GM12801 (cell line): ENCODE measurements around the gene COX6B1.

ENCODE experiments used
- TF ChIP-seq, protein P1 (sequence below): IDR thresholded peaks from one replicate; pipeline ENCODE4 v1.5.1; 2011; ENCODE audit warnings: control low read depth; ENCODE audit not compliant: insufficient read length; ENCODE audit errors: extremely low read depth

COX6B1 gene

DNA sequence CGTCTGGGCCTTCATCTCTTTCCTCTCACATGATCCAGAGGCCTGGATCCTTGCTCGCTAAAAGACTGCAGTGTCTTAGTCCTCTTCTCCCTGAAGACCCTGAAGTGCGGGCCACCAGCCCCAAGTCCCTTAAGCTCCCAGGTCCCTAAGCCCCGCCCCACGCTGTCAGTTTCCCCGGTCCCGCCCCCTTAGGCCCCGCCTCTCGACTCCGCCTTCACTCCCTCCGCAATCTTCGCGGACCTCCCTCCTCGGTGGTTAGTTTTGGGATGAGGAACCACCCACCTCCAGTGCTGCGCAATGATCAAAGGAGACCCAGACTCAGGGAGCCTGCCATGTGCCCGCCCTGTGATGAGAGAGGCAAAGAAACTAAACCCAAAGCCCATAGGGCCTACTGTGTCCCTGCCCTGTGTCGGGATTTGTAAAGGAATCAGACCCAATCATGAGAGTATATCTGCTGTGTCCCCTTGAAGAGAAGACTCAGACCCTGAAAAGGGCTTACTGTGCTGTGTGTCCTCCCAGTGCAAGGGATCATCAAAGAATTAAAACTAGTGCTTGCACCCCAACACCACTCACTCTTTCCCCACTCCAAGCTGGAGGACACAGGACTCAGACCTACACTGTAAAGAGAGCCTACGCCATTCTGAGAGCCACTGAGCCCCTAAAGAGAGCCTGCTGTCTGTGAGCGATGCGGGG is 3.0 kb upstream of the COX6B1 start:
- TF ChIP-seq, protein P1, sequence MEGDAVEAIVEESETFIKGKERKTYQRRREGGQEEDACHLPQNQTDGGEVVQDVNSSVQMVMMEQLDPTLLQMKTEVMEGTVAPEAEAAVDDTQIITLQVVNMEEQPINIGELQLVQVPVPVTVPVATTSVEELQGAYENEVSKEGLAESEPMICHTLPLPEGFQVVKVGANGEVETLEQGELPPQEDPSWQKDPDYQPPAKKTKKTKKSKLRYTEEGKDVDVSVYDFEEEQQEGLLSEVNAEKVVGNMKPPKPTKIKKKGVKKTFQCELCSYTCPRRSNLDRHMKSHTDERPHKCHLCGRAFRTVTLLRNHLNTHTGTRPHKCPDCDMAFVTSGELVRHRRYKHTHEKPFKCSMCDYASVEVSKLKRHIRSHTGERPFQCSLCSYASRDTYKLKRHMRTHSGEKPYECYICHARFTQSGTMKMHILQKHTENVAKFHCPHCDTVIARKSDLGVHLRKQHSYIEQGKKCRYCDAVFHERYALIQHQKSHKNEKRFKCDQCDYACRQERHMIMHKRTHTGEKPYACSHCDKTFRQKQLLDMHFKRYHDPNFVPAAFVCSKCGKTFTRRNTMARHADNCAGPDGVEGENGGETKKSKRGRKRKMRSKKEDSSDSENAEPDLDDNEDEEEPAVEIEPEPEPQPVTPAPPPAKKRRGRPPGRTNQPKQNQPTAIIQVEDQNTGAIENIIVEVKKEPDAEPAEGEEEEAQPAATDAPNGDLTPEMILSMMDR: no peak

DNA sequence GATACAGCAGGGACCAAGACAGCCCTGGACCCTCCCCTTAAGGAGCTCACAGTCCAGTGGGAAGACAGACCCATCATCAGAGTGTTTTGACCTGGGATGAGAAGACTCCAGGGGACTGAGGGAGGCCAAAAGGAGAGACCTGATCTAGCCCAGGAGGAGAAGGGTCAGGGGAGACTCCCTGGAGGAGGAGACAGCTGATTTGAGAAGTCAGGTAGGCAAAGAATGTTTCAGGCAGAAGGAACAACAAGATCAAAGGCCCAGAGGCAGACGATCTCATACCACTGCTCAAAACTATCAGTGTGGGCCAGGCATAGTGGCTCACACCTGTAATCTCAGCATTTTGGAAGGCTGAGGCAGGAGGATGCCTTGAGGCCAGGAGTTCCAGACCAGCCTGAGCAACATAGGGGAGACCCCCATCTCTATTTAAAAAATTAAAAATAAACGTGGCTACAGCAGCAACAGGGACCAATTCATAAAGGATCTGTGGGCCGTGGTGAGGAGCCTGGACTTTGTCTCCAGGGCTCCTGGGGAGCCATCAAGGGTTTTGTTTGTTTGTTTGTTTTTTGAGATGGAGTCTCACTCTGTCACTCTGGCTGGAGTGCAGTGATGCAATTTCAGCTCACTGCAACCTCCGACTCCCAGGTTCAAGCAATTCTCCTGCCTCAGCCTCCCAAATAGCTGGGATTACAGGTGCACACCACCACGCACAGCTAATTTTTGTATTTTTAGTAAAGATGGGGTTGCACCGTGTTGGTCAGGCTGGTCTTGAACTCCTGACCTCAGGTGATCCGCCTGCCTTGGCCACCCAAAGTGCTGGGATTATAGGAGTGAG is 2.2 kb upstream of the COX6B1 start:
- TF ChIP-seq, protein P1: no peak

DNA sequence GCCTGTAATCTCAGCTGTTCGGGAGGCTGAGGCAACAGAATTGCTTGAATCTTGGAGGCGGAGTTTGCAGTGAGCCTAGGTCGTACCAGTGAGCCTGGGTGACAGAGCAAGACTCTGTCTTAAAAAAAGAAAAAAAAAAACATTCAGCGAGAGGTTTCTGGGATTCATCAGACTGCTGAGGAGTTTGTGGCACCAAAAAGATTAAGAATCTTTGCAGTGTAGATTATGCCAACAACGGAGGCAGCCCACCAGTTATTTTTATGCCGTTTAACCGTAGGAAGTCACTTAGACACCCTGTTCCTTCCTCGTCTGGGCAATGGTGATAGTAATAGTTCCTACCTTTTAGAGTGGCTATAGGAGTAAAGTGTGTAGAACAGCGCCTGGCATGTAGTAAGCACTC is 2.5 kb downstream of the COX6B1 start:
- TF ChIP-seq, protein P1: no peak

DNA sequence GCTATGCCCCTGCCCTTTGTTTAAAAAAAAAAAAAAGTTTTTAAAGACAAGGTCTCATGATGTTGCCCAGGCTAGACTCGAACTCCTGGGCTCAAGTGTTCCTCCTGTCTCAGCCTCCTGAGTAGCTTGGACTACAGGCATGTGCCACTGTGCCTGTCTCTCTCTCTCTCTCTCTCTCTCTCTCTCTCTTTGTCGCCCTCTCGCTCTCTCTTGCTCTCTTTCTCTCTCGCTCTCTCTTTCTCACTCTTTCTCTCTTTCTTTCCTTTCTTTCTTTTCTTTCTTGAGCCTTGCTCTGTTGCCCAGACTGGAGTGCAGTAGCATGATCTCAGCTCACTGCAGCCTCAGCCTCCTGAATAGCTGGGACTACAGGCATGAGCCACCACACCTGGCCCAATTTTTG is 7.5 kb downstream of the COX6B1 start:
- TF ChIP-seq, protein P1: no peak

DNA sequence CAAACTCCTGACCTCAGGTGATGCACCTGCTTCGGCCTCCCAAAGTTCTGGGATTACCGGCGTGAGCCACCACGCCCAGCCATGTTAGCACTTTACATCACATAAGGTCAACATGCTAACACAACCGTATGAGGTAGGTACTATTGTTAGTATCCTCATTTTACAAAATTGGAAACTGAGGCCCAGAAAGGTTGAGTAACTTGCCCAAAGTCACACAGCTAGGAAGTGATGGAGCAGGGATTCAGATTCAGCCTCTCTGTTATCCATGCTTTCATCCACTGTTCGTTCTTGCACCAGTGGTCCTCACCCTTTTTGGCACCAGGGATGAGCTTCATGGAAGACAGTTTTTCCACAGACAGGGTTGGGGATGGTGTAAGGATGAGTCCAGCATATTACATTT is 8.6 kb downstream of the COX6B1 start:
- TF ChIP-seq, protein P1: no peak

DNA sequence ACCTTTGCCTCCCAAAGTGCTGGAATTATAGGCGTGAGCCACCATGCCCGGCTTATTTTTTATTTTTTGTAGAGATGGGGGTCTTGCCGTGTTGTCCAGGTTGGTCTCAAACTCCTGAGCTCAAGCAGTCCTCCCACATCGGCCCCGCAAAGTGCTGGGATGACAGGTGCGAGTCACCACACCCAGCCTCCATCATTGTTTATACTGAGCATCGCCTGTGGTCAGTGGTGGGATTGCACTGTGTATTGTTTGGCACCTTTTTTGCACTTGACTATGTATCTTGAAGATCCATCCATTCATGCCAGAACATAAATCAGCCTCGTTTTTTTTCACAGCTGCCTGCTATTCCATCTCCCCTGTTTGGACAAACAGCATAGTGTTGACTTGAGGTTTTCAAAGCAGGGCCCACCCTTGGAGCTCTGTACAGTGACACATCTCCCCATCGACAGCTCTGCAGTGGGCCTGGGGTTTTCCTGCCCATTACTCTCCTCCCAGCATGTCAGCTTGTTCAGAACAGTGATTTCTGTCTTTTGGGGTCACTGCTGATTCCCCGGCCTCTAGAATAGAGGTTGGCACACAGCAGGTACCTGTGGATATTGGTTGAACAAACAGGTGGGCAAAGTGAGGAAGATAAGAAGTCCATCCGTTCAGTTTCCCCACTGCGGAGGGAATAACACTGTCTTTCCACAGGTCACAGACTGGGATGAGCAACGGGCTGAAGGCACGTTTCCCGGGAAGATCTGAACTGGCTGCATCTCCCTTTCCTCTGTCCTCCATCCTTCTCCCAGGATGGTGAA is 10.0 kb downstream of the COX6B1 start:
- TF ChIP-seq, protein P1: no peak

DNA sequence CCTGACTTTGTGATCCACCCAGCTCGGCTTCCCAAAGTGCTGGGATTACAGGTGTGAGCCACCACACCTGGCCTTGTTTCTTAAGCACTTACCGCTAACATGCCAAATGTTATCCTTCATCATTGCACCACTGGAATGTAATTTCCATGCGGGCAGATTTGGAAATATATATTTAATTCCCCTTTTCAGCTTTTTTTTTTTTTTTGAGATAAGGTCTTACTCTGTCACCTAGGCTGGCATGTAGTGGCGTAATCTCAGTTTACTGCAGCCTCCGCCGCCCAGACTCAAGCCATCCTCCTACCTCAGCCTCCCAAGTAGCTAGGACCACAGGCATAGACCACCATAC is 13.8 kb downstream of the COX6B1 start:
- TF ChIP-seq, protein P1: no peak
